Type B pancreatic cell (in vitro differentiated cells): Measurements from ENCODE around the gene ACOT13. TPM values are rescaled to one million over a fixed set of nuclear protein-coding genes. Genes with fewer than 3 reads are reported as not detected.
"Not testable (repeated sequence)": the region's sequence is repeated elsewhere in the genome, so short reads cannot be mapped to it uniquely, and the experiment has no call there.

Experiments
- DNase-seq: peaks from one replicate; pipeline ENCODE4 v3.0.0; 2021; ENCODE audit warnings: mixed read lengths; ENCODE audit not compliant: unreplicated experiment; ENCODE audit errors: extremely low spot score
- H3K27ac Mint-ChIP-seq: 2 replicates; pipeline ENCODE4 v1.8.0; 2021; ENCODE audit warnings: mild to moderate bottlenecking, mixed read lengths
- H3K27me3 Mint-ChIP-seq: 2 replicates; pipeline ENCODE4 v1.8.0; 2021; ENCODE audit warnings: mixed read lengths
- H3K36me3 Mint-ChIP-seq: 2 replicates; pipeline ENCODE4 v1.8.0; 2021; ENCODE audit warnings: mixed read lengths
- H3K4me1 Mint-ChIP-seq: one replicate; pipeline ENCODE4 v1.8.0; 2021; ENCODE audit warnings: mixed read lengths; ENCODE audit not compliant: unreplicated experiment
- H3K4me3 Mint-ChIP-seq: 2 replicates; pipeline ENCODE4 v1.8.0; 2021; ENCODE audit warnings: mild to moderate bottlenecking, mixed read lengths
- H3K9me3 Mint-ChIP-seq: 2 replicates; pipeline ENCODE4 v1.8.0; 2021; ENCODE audit warnings: mixed read lengths
- total RNA-seq: library from RNA; stranded (reverse); gene quantifications from 2 replicates; pipeline ENCODE4 v1.2.1, GENCODE V29; 2021; ENCODE audit warnings: low replicate concordance
- TF ChIP-seq, protein P1 (sequence below): fragments of 200-600 bp; sonication (generic); conservative IDR thresholded peaks from 2 replicates; pipeline ENCODE4 v1.5.0; 2021; ENCODE audit warnings: antibody characterized with exemption, mild to moderate bottlenecking

Gene ACOT13
- total RNA-seq, 1 donor from 2014 or later: 24.7 TPM

GRCh38 chr6:24668997-24669361 is 2.1 kb downstream of the ACOT13 start:
- no peaks in the 10 kb centered on the region for H3K27me3 Mint-ChIP-seq
- no peak overlapping the region for H3K27ac Mint-ChIP-seq
- TF ChIP-seq, protein P1, sequence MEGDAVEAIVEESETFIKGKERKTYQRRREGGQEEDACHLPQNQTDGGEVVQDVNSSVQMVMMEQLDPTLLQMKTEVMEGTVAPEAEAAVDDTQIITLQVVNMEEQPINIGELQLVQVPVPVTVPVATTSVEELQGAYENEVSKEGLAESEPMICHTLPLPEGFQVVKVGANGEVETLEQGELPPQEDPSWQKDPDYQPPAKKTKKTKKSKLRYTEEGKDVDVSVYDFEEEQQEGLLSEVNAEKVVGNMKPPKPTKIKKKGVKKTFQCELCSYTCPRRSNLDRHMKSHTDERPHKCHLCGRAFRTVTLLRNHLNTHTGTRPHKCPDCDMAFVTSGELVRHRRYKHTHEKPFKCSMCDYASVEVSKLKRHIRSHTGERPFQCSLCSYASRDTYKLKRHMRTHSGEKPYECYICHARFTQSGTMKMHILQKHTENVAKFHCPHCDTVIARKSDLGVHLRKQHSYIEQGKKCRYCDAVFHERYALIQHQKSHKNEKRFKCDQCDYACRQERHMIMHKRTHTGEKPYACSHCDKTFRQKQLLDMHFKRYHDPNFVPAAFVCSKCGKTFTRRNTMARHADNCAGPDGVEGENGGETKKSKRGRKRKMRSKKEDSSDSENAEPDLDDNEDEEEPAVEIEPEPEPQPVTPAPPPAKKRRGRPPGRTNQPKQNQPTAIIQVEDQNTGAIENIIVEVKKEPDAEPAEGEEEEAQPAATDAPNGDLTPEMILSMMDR: no peak
- H3K36me3 Mint-ChIP-seq: peaks cover 22% of the 10 kb centered on the region
- DNase-seq: no peak
- H3K4me3 Mint-ChIP-seq: peak overlapping the region; percentile 32
- H3K9me3 Mint-ChIP-seq: peaks cover 15% of the 10 kb centered on the region
- peaks cover 17% of the 10 kb centered on the region for H3K4me1 Mint-ChIP-seq

DNA sequence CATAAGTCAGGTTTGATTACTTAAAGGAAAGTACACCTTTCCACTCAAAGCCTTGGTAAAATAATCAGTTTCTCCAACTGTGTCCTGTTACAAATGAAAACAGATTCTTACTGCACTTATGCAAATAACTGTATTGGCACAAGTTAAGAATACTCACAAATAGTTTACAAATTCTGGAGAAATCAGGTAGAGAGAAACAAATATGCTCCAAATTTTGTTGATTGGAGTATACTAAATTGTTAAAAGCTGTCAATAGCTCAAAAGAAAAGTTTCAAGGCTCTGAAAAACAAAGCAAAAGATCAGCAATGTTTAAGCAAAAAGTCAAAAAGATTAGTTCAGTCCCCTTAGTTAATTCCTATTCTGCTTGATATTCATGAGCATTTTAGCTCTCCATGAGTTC is 3.6 kb downstream of the ACOT13 start:
- H3K36me3 Mint-ChIP-seq: peaks cover 23% of the 10 kb centered on the region
- not testable (repeated sequence) for H3K27ac Mint-ChIP-seq, DNase-seq, H3K4me1 Mint-ChIP-seq, H3K4me3 Mint-ChIP-seq, H3K27me3 Mint-ChIP-seq
- peaks cover 15% of the 10 kb centered on the region for H3K9me3 Mint-ChIP-seq

DNA sequence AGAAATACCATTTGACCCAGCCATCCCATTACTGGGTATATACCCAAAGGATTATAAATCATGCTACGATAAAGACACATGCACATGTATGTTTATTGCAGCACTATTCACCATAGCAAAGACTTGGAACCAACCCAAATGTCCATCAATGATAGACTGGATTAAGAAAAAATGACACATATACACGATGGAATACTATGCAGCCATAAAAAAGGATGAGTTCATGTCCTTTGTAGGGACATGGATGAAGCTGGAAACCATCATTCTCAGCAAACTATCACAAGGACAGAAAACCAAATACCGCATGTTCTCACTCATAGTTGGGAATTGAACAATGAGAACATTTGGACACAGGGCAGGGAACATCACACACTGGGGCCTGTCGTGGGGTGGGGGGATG is 4.2 kb downstream of the ACOT13 start:
- not testable (repeated sequence) for H3K4me1 Mint-ChIP-seq, H3K27ac Mint-ChIP-seq, H3K4me3 Mint-ChIP-seq, H3K27me3 Mint-ChIP-seq, DNase-seq
- peaks cover 23% of the 10 kb centered on the region for H3K36me3 Mint-ChIP-seq
- H3K9me3 Mint-ChIP-seq: peaks cover 15% of the 10 kb centered on the region

DNA sequence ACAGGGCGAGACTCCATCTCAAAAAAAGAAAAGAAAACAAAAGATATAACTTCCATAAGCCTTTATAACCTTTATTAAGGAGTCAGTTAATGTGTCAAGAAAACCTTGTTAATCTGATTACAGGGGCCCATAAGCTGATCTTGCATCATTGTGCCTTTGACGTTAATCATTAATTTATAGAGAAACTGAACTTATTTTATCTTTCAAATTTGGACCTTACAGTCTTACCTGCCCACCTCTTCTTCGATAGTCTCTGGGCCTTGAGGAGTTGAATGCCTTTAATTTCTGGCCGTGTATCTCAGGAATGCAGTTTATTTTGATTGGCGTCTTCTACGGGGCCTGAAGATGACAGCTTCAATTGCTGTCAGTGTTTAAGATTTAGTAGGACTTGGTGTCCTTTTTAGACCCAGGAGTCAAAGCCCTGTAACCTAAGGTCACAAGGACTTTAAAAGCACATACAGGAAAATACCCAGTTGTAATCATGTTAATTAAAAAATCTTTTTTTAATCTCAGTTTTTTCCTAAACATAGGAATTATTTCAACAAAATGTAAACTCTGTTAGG is 5.8 kb downstream of the ACOT13 start:
- H3K9me3 Mint-ChIP-seq: peaks cover 15% of the 10 kb centered on the region
- H3K27me3 Mint-ChIP-seq: no peaks in the 10 kb centered on the region
- no peak for DNase-seq
- H3K4me1 Mint-ChIP-seq: no peaks in the 10 kb centered on the region
- H3K36me3 Mint-ChIP-seq: peaks cover 26% of the 10 kb centered on the region
- H3K27ac Mint-ChIP-seq: no peak overlapping the region
- TF ChIP-seq, protein P1: no peak
- H3K4me3 Mint-ChIP-seq: no peak overlapping the region

DNA sequence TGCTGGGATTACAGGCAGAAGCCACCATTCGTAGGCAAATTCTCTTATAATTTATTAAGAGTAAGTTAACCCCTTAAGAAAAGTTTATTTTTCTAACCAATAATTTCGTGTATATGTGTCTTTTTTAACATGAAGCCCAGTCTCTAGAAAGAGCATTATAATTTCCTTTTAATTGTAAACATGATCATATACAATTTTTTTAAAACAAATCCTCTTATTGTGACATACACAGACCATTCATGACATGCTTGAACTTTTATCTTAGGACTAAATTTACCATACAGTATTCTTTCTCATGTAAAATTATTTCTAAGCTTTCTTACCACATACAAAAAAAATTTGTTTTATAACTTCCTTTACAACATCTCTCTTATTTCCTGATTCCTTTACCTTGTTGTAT is 6.7 kb downstream of the ACOT13 start:
- peaks cover 26% of the 10 kb centered on the region for H3K36me3 Mint-ChIP-seq
- peaks cover 15% of the 10 kb centered on the region for H3K9me3 Mint-ChIP-seq

GRCh38 chr6:24678792-24679352 is 12.0 kb downstream of the ACOT13 start:
- H3K4me3 Mint-ChIP-seq, H3K36me3 Mint-ChIP-seq, H3K27ac Mint-ChIP-seq, DNase-seq, H3K27me3 Mint-ChIP-seq, H3K4me1 Mint-ChIP-seq, H3K9me3 Mint-ChIP-seq: not testable (repeated sequence)

More for the DNA sequence above, 6.7 kb downstream of the ACOT13 start:
- no peaks in the 10 kb centered on the region for H3K27me3 Mint-ChIP-seq
- DNase-seq: no peak
- no peak overlapping the region for H3K27ac Mint-ChIP-seq
- H3K4me3 Mint-ChIP-seq: no peak overlapping the region
- TF ChIP-seq, protein P1: no peak
- no peaks in the 10 kb centered on the region for H3K4me1 Mint-ChIP-seq

DNA sequence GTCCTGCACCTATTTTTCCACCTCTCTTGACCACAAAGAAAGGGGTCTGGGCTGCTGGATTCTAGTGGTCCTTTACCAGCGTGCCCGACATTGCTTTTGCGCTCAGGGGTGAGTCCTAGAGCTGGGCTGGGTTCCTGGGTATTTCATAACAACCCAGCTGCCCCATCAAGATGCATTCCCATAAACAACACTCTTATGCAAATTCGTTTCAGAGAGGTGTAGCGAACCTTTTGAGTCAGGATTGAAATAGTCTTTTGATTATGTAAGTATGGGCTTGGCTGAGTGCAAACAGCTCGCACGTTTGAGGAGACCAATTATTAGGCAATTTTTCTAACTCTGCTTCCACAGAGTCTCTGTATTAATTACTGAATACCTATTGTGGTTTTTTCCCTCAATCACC is 13.7 kb downstream of the ACOT13 start:
- Mint-ChIP-seq H3K4me3 (no peak overlapping the region), H3K27me3 (no peaks in the 10 kb centered on the region), H3K36me3 (peaks cover 3% of the 10 kb centered on the region), H3K27ac (no peak overlapping the region), H3K9me3 (no peaks in the 10 kb centered on the region), H3K4me1 (peaks cover 4% of the 10 kb centered on the region)
- TF ChIP-seq, protein P1: no peak
- DNase-seq: no peak
